ENCODE results near the gene SGTA.

Gene SGTA

GRCh38 chr19:2803486-2804155 lies 20.5 kb upstream of the SGTA start:
- H3K27ac ChIP-seq (ENCODE audit: extremely low read depth, low read depth, low read length) = no peak overlapping the region
- TF ChIP-seq ZNF677 (tag by site-specific recombination; IDR thresholded peaks at IDR 0.05) (no peak), ZNF202 (tag by site-specific recombination; IDR thresholded peaks at IDR 0.05; ENCODE audit: borderline replicate concordance) (no peak), ZNF610 (tag by site-specific recombination; IDR thresholded peaks at IDR 0.05; ENCODE audit: borderline replicate concordance) (no peak), ZNF707 (tag by site-specific recombination; IDR thresholded peaks at IDR 0.05) (no peak), ZNF514 (tag by site-specific recombination; IDR thresholded peaks at IDR 0.05) (no peak), ZXDB (tag by site-specific recombination; IDR thresholded peaks at IDR 0.05) (no peak), ZNF549 (tag by site-specific recombination; IDR thresholded peaks at IDR 0.05) (no peak), ZNF324 (tag by site-specific recombination; IDR thresholded peaks at IDR 0.05) (no peak), MZF1 (tag by site-specific recombination; IDR thresholded peaks at IDR 0.05; ENCODE audit: borderline replicate concordance) (no peak), ZBTB26 (tag by site-specific recombination; optimal IDR thresholded peaks at IDR 0.05) (no peak), ZNF138 (tag by site-specific recombination; IDR thresholded peaks at IDR 0.05; ENCODE audit: borderline replicate concordance) (no peak)
- TF ChIP-seq, protein P1, sequence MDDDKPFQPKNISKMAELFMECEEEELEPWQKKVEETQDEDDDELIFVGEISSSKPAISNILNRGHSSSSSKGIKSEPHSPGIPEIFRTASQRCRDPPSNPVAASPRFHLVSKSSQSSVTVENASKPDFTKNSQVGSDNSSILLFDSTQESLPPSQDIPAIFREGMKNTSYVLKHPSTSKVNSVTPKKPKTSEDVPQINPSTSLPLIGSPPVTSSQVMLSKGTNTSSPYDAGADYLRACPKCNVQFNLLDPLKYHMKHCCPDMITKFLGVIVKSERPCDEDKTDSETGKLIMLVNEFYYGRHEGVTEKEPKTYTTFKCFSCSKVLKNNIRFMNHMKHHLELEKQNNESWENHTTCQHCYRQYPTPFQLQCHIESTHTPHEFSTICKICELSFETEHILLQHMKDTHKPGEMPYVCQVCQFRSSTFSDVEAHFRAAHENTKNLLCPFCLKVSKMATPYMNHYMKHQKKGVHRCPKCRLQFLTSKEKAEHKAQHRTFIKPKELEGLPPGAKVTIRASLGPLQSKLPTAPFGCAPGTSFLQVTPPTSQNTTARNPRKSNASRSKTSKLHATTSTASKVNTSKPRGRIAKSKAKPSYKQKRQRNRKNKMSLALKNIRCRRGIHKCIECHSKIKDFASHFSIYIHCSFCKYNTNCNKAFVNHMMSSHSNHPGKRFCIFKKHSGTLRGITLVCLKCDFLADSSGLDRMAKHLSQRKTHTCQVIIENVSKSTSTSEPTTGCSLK (tag by site-specific recombination; IDR thresholded peaks at IDR 0.05) = no peak
- TF ChIP-seq, protein P2, sequence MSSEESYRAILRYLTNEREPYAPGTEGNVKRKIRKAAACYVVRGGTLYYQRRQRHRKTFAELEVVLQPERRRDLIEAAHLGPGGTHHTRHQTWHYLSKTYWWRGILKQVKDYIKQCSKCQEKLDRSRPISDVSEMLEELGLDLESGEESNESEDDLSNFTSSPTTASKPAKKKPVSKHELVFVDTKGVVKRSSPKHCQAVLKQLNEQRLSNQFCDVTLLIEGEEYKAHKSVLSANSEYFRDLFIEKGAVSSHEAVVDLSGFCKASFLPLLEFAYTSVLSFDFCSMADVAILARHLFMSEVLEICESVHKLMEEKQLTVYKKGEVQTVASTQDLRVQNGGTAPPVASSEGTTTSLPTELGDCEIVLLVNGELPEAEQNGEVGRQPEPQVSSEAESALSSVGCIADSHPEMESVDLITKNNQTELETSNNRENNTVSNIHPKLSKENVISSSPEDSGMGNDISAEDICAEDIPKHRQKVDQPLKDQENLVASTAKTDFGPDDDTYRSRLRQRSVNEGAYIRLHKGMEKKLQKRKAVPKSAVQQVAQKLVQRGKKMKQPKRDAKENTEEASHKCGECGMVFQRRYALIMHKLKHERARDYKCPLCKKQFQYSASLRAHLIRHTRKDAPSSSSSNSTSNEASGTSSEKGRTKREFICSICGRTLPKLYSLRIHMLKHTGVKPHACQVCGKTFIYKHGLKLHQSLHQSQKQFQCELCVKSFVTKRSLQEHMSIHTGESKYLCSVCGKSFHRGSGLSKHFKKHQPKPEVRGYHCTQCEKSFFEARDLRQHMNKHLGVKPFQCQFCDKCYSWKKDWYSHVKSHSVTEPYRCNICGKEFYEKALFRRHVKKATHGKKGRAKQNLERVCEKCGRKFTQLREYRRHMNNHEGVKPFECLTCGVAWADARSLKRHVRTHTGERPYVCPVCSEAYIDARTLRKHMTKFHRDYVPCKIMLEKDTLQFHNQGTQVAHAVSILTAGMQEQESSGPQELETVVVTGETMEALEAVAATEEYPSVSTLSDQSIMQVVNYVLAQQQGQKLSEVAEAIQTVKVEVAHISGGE (tag by site-specific recombination; conservative IDR thresholded peaks at IDR 0.05; ENCODE audit: low read depth) = no peak
- TF ChIP-seq, protein P3, sequence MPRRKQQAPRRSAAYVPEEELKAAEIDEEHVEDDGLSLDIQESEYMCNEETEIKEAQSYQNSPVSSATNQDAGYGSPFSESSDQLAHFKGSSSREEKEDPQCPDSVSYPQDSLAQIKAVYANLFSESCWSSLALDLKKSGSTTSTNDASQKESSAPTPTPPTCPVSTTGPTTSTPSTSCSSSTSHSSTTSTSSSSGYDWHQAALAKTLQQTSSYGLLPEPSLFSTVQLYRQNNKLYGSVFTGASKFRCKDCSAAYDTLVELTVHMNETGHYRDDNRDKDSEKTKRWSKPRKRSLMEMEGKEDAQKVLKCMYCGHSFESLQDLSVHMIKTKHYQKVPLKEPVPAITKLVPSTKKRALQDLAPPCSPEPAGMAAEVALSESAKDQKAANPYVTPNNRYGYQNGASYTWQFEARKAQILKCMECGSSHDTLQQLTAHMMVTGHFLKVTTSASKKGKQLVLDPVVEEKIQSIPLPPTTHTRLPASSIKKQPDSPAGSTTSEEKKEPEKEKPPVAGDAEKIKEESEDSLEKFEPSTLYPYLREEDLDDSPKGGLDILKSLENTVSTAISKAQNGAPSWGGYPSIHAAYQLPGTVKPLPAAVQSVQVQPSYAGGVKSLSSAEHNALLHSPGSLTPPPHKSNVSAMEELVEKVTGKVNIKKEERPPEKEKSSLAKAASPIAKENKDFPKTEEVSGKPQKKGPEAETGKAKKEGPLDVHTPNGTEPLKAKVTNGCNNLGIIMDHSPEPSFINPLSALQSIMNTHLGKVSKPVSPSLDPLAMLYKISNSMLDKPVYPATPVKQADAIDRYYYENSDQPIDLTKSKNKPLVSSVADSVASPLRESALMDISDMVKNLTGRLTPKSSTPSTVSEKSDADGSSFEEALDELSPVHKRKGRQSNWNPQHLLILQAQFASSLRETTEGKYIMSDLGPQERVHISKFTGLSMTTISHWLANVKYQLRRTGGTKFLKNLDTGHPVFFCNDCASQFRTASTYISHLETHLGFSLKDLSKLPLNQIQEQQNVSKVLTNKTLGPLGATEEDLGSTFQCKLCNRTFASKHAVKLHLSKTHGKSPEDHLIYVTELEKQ (tag by site-specific recombination; IDR thresholded peaks at IDR 0.05; ENCODE audit: borderline replicate concordance) = no peak
- H3K4me3 ChIP-seq (ENCODE audit: low read depth, low read length) = no peak overlapping the region
- H3K4me1 ChIP-seq (ENCODE audit: control insufficient read depth, insufficient read depth, low read length) = no peaks in the 10 kb centered on the region
- POLR2A ChIA-PET = interaction anchor here (0.6 kb wide), 1 partner anchor 67 kb away, joined by 3 read pairs; no protein-coding TSS in a partner anchor
- no peaks in the 10 kb centered on the region for H3K9me3 ChIP-seq (ENCODE audit: control insufficient read depth, insufficient read depth, low read depth, low read length)
- CTCF ChIA-PET = interaction anchor here (0.8 kb wide), 1 partner anchor 16 kb away, joined by 4 read pairs; no protein-coding TSS in a partner anchor
- peaks cover 11 to 94% of the 10 kb centered on the region in 2 experiments; a peak in 2 of 3 replicates for H3K36me3 ChIP-seq (ENCODE audit: control insufficient read depth in 2 of 2, insufficient read depth in 1 of 2, low read length in 2 of 2)
